ENCODE measurements around the gene DAZL. TPM values are rescaled to one million over a fixed set of nuclear protein-coding genes. Genes with fewer than 3 reads are reported as not detected.

The DAZL gene
- total RNA-seq, 1 donor from 2014 or later = not detected

DNA sequence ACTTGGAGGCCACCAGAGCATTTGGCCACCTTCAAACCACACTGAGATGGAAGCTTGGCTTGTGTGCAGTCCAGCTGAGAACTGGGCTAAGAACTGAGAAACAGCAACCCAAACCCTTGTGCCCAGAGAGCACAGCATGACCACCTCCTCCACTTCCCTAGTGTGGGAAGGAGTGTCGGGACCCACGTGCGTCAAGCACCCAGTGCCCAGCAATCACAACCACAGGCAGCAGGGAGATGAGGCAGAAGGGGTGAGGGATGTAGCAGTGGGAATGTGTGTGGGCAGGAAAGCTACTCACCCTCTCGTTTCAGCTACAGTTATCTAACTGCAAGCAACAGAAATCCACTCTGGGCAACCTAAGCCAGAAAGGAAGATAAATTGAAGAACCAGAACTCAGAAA is 66.7 kb downstream of the DAZL start:
- Mint-ChIP-seq H3K4me1 (no peaks in the 10 kb centered on the region), H3K4me3 (no peak overlapping the region), H3K9me3 (no peaks in the 10 kb centered on the region), H3K36me3 (no peaks in the 10 kb centered on the region), H3K27me3 (ENCODE audit: low read depth) (peaks cover 46% of the 10 kb centered on the region), H3K27ac (no peak overlapping the region)
- DNase-seq (ENCODE audit: low spot score in 2 of 2, unreplicated experiment in 2 of 2) = no peak
- TF ChIP-seq, protein P1, sequence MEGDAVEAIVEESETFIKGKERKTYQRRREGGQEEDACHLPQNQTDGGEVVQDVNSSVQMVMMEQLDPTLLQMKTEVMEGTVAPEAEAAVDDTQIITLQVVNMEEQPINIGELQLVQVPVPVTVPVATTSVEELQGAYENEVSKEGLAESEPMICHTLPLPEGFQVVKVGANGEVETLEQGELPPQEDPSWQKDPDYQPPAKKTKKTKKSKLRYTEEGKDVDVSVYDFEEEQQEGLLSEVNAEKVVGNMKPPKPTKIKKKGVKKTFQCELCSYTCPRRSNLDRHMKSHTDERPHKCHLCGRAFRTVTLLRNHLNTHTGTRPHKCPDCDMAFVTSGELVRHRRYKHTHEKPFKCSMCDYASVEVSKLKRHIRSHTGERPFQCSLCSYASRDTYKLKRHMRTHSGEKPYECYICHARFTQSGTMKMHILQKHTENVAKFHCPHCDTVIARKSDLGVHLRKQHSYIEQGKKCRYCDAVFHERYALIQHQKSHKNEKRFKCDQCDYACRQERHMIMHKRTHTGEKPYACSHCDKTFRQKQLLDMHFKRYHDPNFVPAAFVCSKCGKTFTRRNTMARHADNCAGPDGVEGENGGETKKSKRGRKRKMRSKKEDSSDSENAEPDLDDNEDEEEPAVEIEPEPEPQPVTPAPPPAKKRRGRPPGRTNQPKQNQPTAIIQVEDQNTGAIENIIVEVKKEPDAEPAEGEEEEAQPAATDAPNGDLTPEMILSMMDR (IDR thresholded peaks at IDR 0.05; ENCODE audit: unreplicated experiment) = no peak

DNA sequence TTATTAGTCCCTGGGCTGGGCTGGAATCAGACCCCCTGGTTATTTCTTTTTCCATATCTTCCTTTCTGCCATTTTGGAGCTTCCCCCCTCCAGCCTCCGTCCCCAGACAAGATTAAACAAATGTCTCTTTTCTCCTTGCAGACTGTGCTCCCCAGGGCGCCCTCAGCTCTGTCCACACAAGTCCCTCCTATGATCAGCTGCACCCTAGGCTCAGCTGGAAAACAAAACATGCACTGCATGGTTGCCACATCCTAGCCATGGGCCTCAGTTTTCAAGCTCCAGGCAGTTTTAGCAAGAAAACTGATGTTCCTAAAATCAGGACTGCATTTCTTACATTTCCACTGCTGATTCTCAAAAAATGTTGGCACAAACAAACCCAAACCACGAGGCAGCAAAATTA is 68.2 kb downstream of the DAZL start:
- H3K4me1 Mint-ChIP-seq = no peaks in the 10 kb centered on the region
- TF ChIP-seq, protein P1 (IDR thresholded peaks at IDR 0.05; ENCODE audit: unreplicated experiment) = no peak
- no peak overlapping the region for H3K4me3 Mint-ChIP-seq
- H3K9me3 Mint-ChIP-seq = no peaks in the 10 kb centered on the region
- no peak for DNase-seq (ENCODE audit: low spot score in 2 of 2, unreplicated experiment in 2 of 2)
- peaks cover 40% of the 10 kb centered on the region for H3K27me3 Mint-ChIP-seq (ENCODE audit: low read depth)
- no peaks in the 10 kb centered on the region for H3K36me3 Mint-ChIP-seq
- no peak overlapping the region for H3K27ac Mint-ChIP-seq

Other genes starting within 250 kb of the DAZL start
- gene RFTN1, start 91.7 kb downstream of the DAZL start, total RNA-seq = 10.0 to 11.0 TPM (median 10.2 TPM) in 3 replicates